GM21619 (cell line): ENCODE data around the gene HPRT1.

Experiments
- ATAC-seq: cut with Tn5 transposase; IDR thresholded peaks from one replicate; pipeline ENCODE4 v1.9.1; 2021; ENCODE audit not compliant: unreplicated experiment

The HPRT1 gene

GRCh38 chrX:134472041-134472440, 12.1 kb downstream of the HPRT1 start:
- no peak for ATAC-seq

- no peak for ATAC-seq
Observed at GRCh38 chrX:134476284-134476683, 16.3 kb downstream of the HPRT1 start.

GRCh38 chrX:134478374-134478773, 18.4 kb downstream of the HPRT1 start:
- no peak for ATAC-seq

GRCh38 chrX:134480061-134480460, 20.1 kb downstream of the HPRT1 start:
- ATAC-seq, result no peak

- ATAC-seq, result no peak
Observed at GRCh38 chrX:134481339-134481738, 21.4 kb downstream of the HPRT1 start.

GRCh38 chrX:134482371-134482770, 22.4 kb downstream of the HPRT1 start:
- ATAC-seq, result no peak

GRCh38 chrX:134484039-134484438, 24.1 kb downstream of the HPRT1 start:
- no peak for ATAC-seq

GRCh38 chrX:134501941-134502340, 42.0 kb downstream of the HPRT1 start:
- no peak for ATAC-seq

- no peak for ATAC-seq
Observed at GRCh38 chrX:134502686-134503085, 42.7 kb downstream of the HPRT1 start.

GRCh38 chrX:134512566-134512965, 52.6 kb downstream of the HPRT1 start:
- no peak for ATAC-seq

- no peak for ATAC-seq
Observed at GRCh38 chrX:134513091-134513490, 53.1 kb downstream of the HPRT1 start.

- no peak for ATAC-seq
Observed at GRCh38 chrX:134520860-134521390, 61.0 kb downstream of the HPRT1 start.

GRCh38 chrX:134524181-134524580, 64.2 kb downstream of the HPRT1 start:
- ATAC-seq, result no peak

GRCh38 chrX:134525086-134525792, 65.3 kb downstream of the HPRT1 start:
- ATAC-seq, result no peak

- ATAC-seq, result no peak
Observed at GRCh38 chrX:134526399-134526798, 66.4 kb downstream of the HPRT1 start.

- no peak for ATAC-seq
Observed at GRCh38 chrX:134528960-134529359, 69.0 kb downstream of the HPRT1 start.

- no peak for ATAC-seq
Observed at GRCh38 chrX:134529481-134529880, 69.5 kb downstream of the HPRT1 start.

- ATAC-seq, result no peak
Observed at GRCh38 chrX:134530845-134531244, 70.9 kb downstream of the HPRT1 start.

GRCh38 chrX:134533352-134533751, 73.4 kb downstream of the HPRT1 start:
- ATAC-seq, result no peak

- ATAC-seq, result no peak
Observed at GRCh38 chrX:134533952-134534351, 74.0 kb downstream of the HPRT1 start.

GRCh38 chrX:134537179-134537955, 77.4 kb downstream of the HPRT1 start:
- ATAC-seq, result no peak

GRCh38 chrX:134538316-134538715, 78.4 kb downstream of the HPRT1 start:
- ATAC-seq, result no peak
